Caco-2 (cell line): Measurements from ENCODE around the gene ACTN1. TPM values are rescaled to one million over a fixed set of nuclear protein-coding genes. Genes with fewer than 3 reads are reported as not detected.

Experiments
- BruUV-seq: library from RNA; stranded (reverse); fragments of 400-500 nt; replicated peaks from 2 replicates; lab custom pipeline; 2021; lab: Mats Ljungman, UMichigan
- CTCF ChIA-PET: fragments of 300-600 bp; sonication (Branson Sonifier 250); formaldehyde crosslinking; loops from one replicate; lab custom pipeline; 2022; ENCODE audit warnings: antibody characterized with exemption; lab: Charles Lee
- POLR2A ChIA-PET: fragments of 300-600 bp; sonication (Branson Sonifier 250); formaldehyde crosslinking; loops from one replicate; lab custom pipeline; 2022; ENCODE audit warnings: antibody characterized with exemption; lab: Charles Lee
- DNase-seq, 2 experiments: peaks; one replicate each; pipeline versions ENCODE4 v3.0.0 to v3.0.0-alpha.2; 2020 to 2022
- H3K27me3 ChIP-seq: replicated peaks from 2 replicates; pipeline ENCODE4 v1.6.0; 2011; ENCODE audit warnings: low read length; ENCODE audit not compliant: control insufficient read depth, insufficient read depth
- H3K36me3 ChIP-seq: 2 replicates; pipeline ENCODE4 v1.5.1; 2011; ENCODE audit warnings: low read length; ENCODE audit not compliant: control insufficient read depth, insufficient read depth
- H3K4me1 ChIP-seq: fragments of 250-450 bp; sonication (Bioruptor Pico); 2 replicates; pipeline ENCODE4 v1.5.1; 2020; ENCODE audit warnings: mild to moderate bottlenecking
- H3K4me3 ChIP-seq: 2 replicates; pipeline ENCODE4 v1.5.1; 2011; ENCODE audit warnings: low read depth, mild to moderate bottlenecking, control low read depth, low read length
- H3K9me3 ChIP-seq: fragments of 250-450 bp; sonication (Bioruptor Pico); 2 replicates; pipeline ENCODE4 v1.5.1; 2020; ENCODE audit warnings: mild to moderate bottlenecking, moderate library complexity
- H3K27ac Mint-ChIP-seq: one replicate; pipeline ENCODE4 v1.8.0; 2022; ENCODE audit warnings: mixed read lengths; ENCODE audit not compliant: unreplicated experiment
- H3K27me3 Mint-ChIP-seq: one replicate; pipeline ENCODE4 v1.8.0; 2022; ENCODE audit warnings: mixed read lengths; ENCODE audit not compliant: insufficient read depth, unreplicated experiment
- H3K36me3 Mint-ChIP-seq: one replicate; pipeline ENCODE4 v1.8.0; 2022; ENCODE audit warnings: mild to moderate bottlenecking, mixed read lengths; ENCODE audit not compliant: insufficient read depth, unreplicated experiment
- H3K4me1 Mint-ChIP-seq: one replicate; pipeline ENCODE4 v1.8.0; 2022; ENCODE audit warnings: low read depth, mixed read lengths; ENCODE audit not compliant: unreplicated experiment
- H3K4me3 Mint-ChIP-seq: one replicate; pipeline ENCODE4 v1.8.0; 2022; ENCODE audit warnings: mild to moderate bottlenecking, moderate library complexity, mixed read lengths; ENCODE audit not compliant: unreplicated experiment
- H3K9me3 Mint-ChIP-seq: one replicate; pipeline ENCODE4 v1.8.0; 2022; ENCODE audit warnings: mixed read lengths; ENCODE audit not compliant: unreplicated experiment
- CTCF ChIP-seq, 2 experiments: fragments of 200-600 bp in 1 of 2; IDR thresholded peaks; 1 replicate in 1 of 2; 2 replicates in 1 of 2; pipeline versions ENCODE4 v1.5.1 to v1.8.0; 2011 to 2022; ENCODE audit warnings: antibody characterized with exemption in 1 of 2, control low read depth in 1 of 2, inconsistent platforms in 1 of 2, low read depth in 1 of 2, low read length in 1 of 2, mild to moderate bottlenecking in 1 of 2, moderate library complexity in 1 of 2; ENCODE audit not compliant: insufficient read depth in 1 of 2, severe bottlenecking in 1 of 2, unreplicated experiment in 1 of 2
- intact Hi-C: fragments of 100-400 bp; cut with micrococcal nuclease; formaldehyde crosslinking; loops from one replicate; pipeline ENCODE4 v1.10.0; 2022; ENCODE audit not compliant: unreplicated experiment
- total RNA-seq: library from RNA; stranded (reverse); gene quantifications from 2 replicates; pipeline ENCODE4 v1.2.3, GENCODE V29; 2022

ACTN1 gene
- total RNA-seq, 1 experiment from 2014 or later: 170 TPM

GRCh38 chr14:68932686-68933085 lies 46.4 kb downstream of the ACTN1 start:
- Mint-ChIP-seq H3K9me3 (no peaks in the 10 kb centered on the region), H3K36me3 (peaks cover 54% of the 10 kb centered on the region), H3K27me3 (no peaks in the 10 kb centered on the region), H3K27ac (no peak overlapping the region), H3K4me1 (peaks cover 18% of the 10 kb centered on the region), H3K4me3 (no peak overlapping the region)
- intact Hi-C loops: no loop called here
- no TSS peak for BruUV-seq
- ChIA-PET POLR2A (no interaction called here), CTCF (no interaction called here)
- Histone ChIP-seq H3K27me3 (no peaks in the 10 kb centered on the region), H3K36me3 (0 out of 2 replicates have a peak, but pooled peaks cover 1% of the 10 kb centered on the region), H3K4me3 (no peak overlapping the region), H3K9me3 (no peaks in the 10 kb centered on the region), H3K4me1 (peaks cover 6% of the 10 kb centered on the region)
- TF ChIP-seq CTCF (IDR thresholded peaks at IDR 0.05; ENCODE audit: insufficient read depth in 1 of 2, low read depth in 1 of 2, low read length in 1 of 2, severe bottlenecking in 1 of 2, unreplicated experiment in 1 of 2): no peak
- DNase-seq: no peak

GRCh38 chr14:68932231-68932630 lies 46.9 kb downstream of the ACTN1 start:
- Histone ChIP-seq H3K9me3 (no peaks in the 10 kb centered on the region), H3K4me3 (no peak overlapping the region), H3K27me3 (no peaks in the 10 kb centered on the region), H3K4me1 (peaks cover 3% of the 10 kb centered on the region; the same call in 1 of the 2 replicates), H3K36me3 (0 out of 2 replicates have a peak, but pooled peaks cover 1% of the 10 kb centered on the region)
- Mint-ChIP-seq H3K27ac (no peak overlapping the region), H3K27me3 (no peaks in the 10 kb centered on the region), H3K36me3 (peaks cover 57% of the 10 kb centered on the region), H3K9me3 (no peaks in the 10 kb centered on the region), H3K4me3 (no peak overlapping the region), H3K4me1 (peaks cover 18% of the 10 kb centered on the region)
- intact Hi-C loops: no loop called here
- DNase-seq: no peak
- no TSS peak for BruUV-seq
- TF ChIP-seq CTCF (IDR thresholded peaks at IDR 0.05; ENCODE audit: insufficient read depth in 1 of 2, low read depth in 1 of 2, low read length in 1 of 2, severe bottlenecking in 1 of 2, unreplicated experiment in 1 of 2): no peak
- CTCF ChIA-PET: interaction anchor here (0.6 kb wide), 1 partner anchor 142 kb away, joined by 6 read pairs; no protein-coding TSS in a partner anchor
- POLR2A ChIA-PET: no interaction called here

- ChIA-PET POLR2A (no interaction called here), CTCF (interaction anchor here (0.6 kb wide), 1 partner anchor 142 kb away, joined by 6 read pairs; no protein-coding TSS in a partner anchor)
- Mint-ChIP-seq H3K9me3 (no peaks in the 10 kb centered on the region), H3K36me3 (peaks cover 57% of the 10 kb centered on the region), H3K4me3 (no peak overlapping the region), H3K27ac (no peak overlapping the region), H3K27me3 (no peaks in the 10 kb centered on the region), H3K4me1 (peaks cover 11% of the 10 kb centered on the region)
- no peak for DNase-seq
- 0 out of 2 replicates have a peak, but pooled peaks cover 1% of the 10 kb centered on the region for H3K36me3 ChIP-seq
- H3K27me3 ChIP-seq: no peaks in the 10 kb centered on the region
- H3K9me3 ChIP-seq: no peaks in the 10 kb centered on the region
- TF ChIP-seq CTCF (IDR thresholded peaks at IDR 0.05; ENCODE audit: insufficient read depth in 1 of 2, low read depth in 1 of 2, low read length in 1 of 2, severe bottlenecking in 1 of 2, unreplicated experiment in 1 of 2): no peak
- BruUV-seq: no TSS peak
- H3K4me1 ChIP-seq: peaks cover 3% of the 10 kb centered on the region; the same call in 1 of the 2 replicates
- intact Hi-C loops: no loop called here
- no peak overlapping the region for H3K4me3 ChIP-seq
Observed at GRCh38 chr14:68931474-68932051, 47.5 kb downstream of the ACTN1 start.
